AG04450 (cell line): ENCODE measurements around the gene TBL1XR1. TPM values are rescaled to one million over a fixed set of nuclear protein-coding genes. Genes with fewer than 3 reads are reported as not detected.

Source experiments
- CTCF ChIA-PET: fragments of 300-600, 350-600 bp; formaldehyde crosslinking; extraction: SDS; loops from one replicate; lab custom pipeline; 2022; ENCODE audit warnings: antibody characterized with exemption, inconsistent platforms; lab: Charles Lee
- POLR2A ChIA-PET: fragments of 350-600 bp; formaldehyde crosslinking; extraction: SDS; loops from one replicate; lab custom pipeline; 2021; ENCODE audit warnings: antibody characterized with exemption, inconsistent platforms; lab: Yijun Ruan, JAX
- DNase-seq: peaks from one replicate; pipeline ENCODE4 v3.0.0-alpha.2; 2011; ENCODE audit warnings: low read depth, low spot score
- H3K27ac ChIP-seq: one replicate; pipeline ENCODE4 v1.5.1; 2012; ENCODE audit warnings: low read depth, low read length, control low read depth
- H3K27me3 ChIP-seq: one replicate; pipeline ENCODE4 v1.6.0; 2012; ENCODE audit warnings: low read length; ENCODE audit not compliant: control insufficient read depth, insufficient read depth
- H3K4me3 ChIP-seq: 2 replicates; pipeline ENCODE4 v1.5.1; 2011; ENCODE audit warnings: mild to moderate bottlenecking, low read depth, low read length, control low read depth
- H3K9me3 ChIP-seq: 2 replicates; pipeline ENCODE4 v1.5.1; 2012; ENCODE audit warnings: low read length; ENCODE audit not compliant: control insufficient read depth, insufficient read depth
- polyA plus RNA-seq: library from polyadenylated mRNA; depleted of rRNA; stranded (reverse); fragments of >200 nt; gene quantifications from 2 replicates; pipeline ENCODE4 v1.2.3, GENCODE V29; 2011
- TF ChIP-seq, protein P1 (sequence below): IDR thresholded peaks from 2 replicates; pipeline ENCODE4 v1.5.1; 2011; ENCODE audit warnings: low read depth, low read length, control low read depth, inconsistent platforms

The TBL1XR1 gene
- polyA plus RNA-seq, 1 experiment: 207 TPM

DNA sequence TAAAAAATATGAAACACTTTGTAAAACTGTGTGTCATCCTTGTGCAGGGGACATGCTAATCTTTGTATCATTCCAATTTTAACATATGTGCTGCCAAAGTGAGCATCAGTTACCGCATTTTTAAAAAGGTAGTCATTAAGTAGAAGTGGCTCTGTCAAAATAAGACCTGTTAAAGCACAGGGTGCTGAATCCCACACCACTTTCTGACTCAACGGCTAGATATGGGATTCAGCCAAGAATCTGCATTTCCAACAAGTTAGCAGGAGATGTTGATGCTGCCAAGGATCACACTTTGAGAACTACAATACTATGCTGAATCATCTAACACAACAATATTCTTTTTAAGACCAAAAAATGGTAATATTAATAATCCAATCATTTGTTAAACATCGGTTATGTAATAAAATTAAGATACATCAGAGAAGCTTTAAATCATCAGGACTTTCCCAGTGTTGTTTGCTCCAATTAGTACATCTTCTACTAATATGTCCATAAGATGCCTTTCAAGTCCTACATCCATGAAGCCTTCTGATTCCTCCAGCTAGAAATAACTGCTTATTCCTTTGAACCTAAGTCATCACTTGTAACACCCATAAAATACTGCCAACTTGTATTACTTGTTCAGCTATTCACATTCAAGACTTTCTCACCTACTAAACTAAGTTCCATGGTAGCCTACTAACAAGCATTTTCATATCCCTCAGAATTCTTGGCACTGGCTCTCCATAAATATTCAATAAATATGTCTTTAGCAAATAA, 71.1 kb downstream of the TBL1XR1 start:
- Histone ChIP-seq H3K27ac (no peak overlapping the region), H3K27me3 (no peaks in the 10 kb centered on the region), H3K9me3 (no peaks in the 10 kb centered on the region), H3K4me3 (no peak overlapping the region)
- no peak for DNase-seq
- TF ChIP-seq, protein P1, sequence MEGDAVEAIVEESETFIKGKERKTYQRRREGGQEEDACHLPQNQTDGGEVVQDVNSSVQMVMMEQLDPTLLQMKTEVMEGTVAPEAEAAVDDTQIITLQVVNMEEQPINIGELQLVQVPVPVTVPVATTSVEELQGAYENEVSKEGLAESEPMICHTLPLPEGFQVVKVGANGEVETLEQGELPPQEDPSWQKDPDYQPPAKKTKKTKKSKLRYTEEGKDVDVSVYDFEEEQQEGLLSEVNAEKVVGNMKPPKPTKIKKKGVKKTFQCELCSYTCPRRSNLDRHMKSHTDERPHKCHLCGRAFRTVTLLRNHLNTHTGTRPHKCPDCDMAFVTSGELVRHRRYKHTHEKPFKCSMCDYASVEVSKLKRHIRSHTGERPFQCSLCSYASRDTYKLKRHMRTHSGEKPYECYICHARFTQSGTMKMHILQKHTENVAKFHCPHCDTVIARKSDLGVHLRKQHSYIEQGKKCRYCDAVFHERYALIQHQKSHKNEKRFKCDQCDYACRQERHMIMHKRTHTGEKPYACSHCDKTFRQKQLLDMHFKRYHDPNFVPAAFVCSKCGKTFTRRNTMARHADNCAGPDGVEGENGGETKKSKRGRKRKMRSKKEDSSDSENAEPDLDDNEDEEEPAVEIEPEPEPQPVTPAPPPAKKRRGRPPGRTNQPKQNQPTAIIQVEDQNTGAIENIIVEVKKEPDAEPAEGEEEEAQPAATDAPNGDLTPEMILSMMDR: no peak
- ChIA-PET POLR2A (no interaction called here), CTCF (no interaction called here)

DNA sequence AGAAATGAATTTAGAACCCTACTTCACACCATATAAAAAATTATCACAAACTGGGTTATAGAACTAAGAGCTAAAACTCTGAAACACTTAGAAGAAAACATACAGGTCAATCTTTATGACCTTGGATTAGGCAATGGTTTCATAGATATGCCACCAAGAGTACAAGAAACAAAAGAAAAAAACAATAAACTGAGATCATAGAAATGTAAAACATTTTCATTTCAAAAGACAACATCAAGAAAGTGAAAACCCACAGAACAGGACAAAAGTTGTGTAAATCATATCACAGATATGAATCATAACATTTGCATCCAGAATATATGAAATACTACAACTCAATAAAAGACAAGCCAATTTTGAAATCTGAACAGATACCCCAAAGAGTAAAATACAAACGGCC, 72.4 kb downstream of the TBL1XR1 start:
- CTCF ChIA-PET: no interaction called here
- Histone ChIP-seq H3K27me3 (no peaks in the 10 kb centered on the region), H3K9me3 (no peaks in the 10 kb centered on the region), H3K27ac (no peak overlapping the region), H3K4me3 (no peak overlapping the region)
- TF ChIP-seq, protein P1: no peak
- POLR2A ChIA-PET: no interaction called here
- no peak for DNase-seq

DNA sequence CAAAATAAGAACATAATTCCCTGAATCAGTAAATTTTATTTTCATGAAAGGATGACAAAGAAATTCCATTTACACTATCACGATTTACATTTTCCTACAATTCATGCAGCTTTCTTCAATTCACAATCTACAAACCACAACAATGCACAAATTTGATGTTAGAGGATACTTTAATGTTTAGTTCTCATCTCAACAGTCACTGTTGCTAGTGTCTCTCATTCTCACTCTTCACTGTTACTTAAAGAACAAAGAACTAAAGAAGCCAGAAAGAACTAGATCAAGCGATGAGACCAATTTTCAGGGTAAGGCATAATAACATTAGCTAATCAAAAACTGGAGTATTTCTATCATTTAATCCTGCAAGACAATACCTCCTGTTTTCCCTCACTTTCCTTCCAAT, 73.5 kb downstream of the TBL1XR1 start:
- no peak overlapping the region for H3K27ac ChIP-seq
- no peaks in the 10 kb centered on the region for H3K9me3 ChIP-seq
- CTCF ChIA-PET: no interaction called here
- no peak for DNase-seq
- POLR2A ChIA-PET: no interaction called here
- TF ChIP-seq, protein P1: no peak
- H3K27me3 ChIP-seq: no peaks in the 10 kb centered on the region
- H3K4me3 ChIP-seq: no peak overlapping the region

DNA sequence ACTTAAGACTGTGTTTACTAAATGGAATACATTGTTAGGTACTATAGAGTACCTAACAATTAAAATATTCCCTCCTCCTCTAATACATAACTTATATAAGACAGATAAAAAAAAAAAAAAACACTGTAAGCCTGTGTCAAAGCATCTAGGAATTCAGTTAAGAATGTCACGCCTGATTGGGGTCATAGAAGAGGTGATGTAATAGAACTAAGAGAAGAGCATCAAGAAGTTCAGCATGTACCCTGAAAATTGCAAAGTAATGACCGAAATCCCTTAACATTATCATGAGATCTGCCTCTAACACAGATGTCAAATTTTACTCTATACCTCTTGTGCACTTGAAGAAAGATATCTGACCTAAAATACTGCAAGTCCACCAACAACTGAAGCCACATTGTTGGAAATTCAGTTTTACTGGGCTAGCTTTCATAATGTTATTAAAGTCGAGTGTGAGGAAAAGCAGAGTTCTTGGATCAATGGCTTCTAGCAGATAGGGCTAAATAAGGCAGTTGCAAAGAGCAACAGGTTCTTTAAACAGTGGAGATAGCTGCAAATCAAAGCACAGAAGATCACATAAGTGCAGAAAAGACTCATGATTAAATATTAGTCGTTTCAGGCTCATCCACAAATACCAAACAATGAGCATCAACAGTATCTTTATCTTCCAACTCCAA, 75.0 kb downstream of the TBL1XR1 start:
- Histone ChIP-seq H3K27ac (no peak overlapping the region), H3K27me3 (no peaks in the 10 kb centered on the region), H3K4me3 (no peak overlapping the region), H3K9me3 (no peaks in the 10 kb centered on the region)
- DNase-seq: no peak
- POLR2A ChIA-PET: no interaction called here
- TF ChIP-seq, protein P1: no peak
- CTCF ChIA-PET: no interaction called here

DNA sequence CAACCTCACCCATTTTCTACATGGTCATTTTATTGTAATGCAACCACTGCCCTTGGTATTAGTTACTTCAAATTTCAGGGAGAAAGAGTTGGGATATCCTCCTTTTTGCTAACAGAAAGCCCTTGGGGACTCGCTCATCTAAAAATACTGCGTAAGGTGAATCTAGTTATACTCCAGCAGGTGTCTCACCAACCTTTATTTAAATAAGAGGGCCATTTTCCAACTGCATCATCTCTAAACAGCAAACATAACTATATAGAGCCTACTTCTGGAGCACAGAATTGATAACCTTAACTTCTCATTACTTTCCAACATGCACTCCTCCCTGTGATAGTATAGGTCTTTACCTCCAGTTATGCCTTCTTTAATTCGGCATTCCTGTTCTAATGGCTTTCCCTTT, 77.5 kb downstream of the TBL1XR1 start:
- CTCF ChIA-PET: no interaction called here

More for the DNA sequence above, 77.5 kb downstream of the TBL1XR1 start:
- TF ChIP-seq, protein P1: no peak
- no peak for DNase-seq
- Histone ChIP-seq H3K9me3 (no peaks in the 10 kb centered on the region), H3K27ac (no peak overlapping the region), H3K27me3 (no peaks in the 10 kb centered on the region), H3K4me3 (no peak overlapping the region)
- POLR2A ChIA-PET: no interaction called here
